B cell (primary cell): Measurements from ENCODE around the gene NFATC1. TPM values are rescaled to one million over a fixed set of nuclear protein-coding genes. Genes with fewer than 3 reads are reported as not detected.

Experiments used
- ATAC-seq: fragments of 200-7000 bp; cut with Tn5 transposase; one replicate; pipeline ENCODE4 v1.10.0; 2021; ENCODE audit warnings: low read depth, mild to moderate bottlenecking, moderate number of reproducible peaks, moderate library complexity
- CTCF ChIA-PET: fragments of 350-600 bp; sonication (Branson Sonifier 250); formaldehyde crosslinking; loops from one replicate; lab custom pipeline; 2021; ENCODE audit warnings: antibody characterized with exemption, inconsistent platforms; lab: Charles Lee
- POLR2A ChIA-PET: fragments of 350-600 bp; sonication (Branson Sonifier 250); formaldehyde crosslinking; loops from one replicate; lab custom pipeline; 2021; ENCODE audit warnings: antibody characterized with exemption; lab: Charles Lee
- DNase-seq: peaks from one replicate; pipeline ENCODE4 v3.0.0; 2013
- H2AFZ ChIP-seq: 2 replicates; pipeline ENCODE4 v1.6.1; 2012; ENCODE audit warnings: mild to moderate bottlenecking, low read depth, low read length; ENCODE audit not compliant: insufficient read depth, poor library complexity, severe bottlenecking
- H3K27ac ChIP-seq, 2 donors: 1 replicate in 1 of 2; 2 replicates in 1 of 2; pipeline ENCODE4 v1.5.1; 2012 to 2013; ENCODE audit warnings: low read length in 2 of 2, mild to moderate bottlenecking in 2 of 2, moderate library complexity in 1 of 2
- H3K27me3 ChIP-seq, 4 experiments: fragments of 200-600 bp in 1 of 4; sonication (generic) in 1 of 4; replicated peaks in 1 of 4; 1 replicate in 2 of 4; 2 replicates in 2 of 4; pipeline versions ENCODE4 v1.6.1 to v1.7.0; 2013 to 2016; ENCODE audit warnings: low read length in 3 of 4, mild to moderate bottlenecking in 2 of 4, mixed read lengths in 1 of 4, moderate library complexity in 1 of 4; ENCODE audit not compliant: insufficient read depth in 4 of 4, control insufficient read depth in 3 of 4; ENCODE audit errors: control extremely low read depth in 1 of 4
- H3K36me3 ChIP-seq, 2 experiments: replicated peaks in 1 of 2; 1 replicate in 1 of 2; 2 replicates in 1 of 2; pipeline versions ENCODE4 v1.6.1 to v1.7.1; 2013; ENCODE audit warnings: low read length in 1 of 2; ENCODE audit not compliant: insufficient read depth in 2 of 2, control insufficient read depth in 1 of 2; ENCODE audit errors: control extremely low read depth in 1 of 2, extremely low read depth in 1 of 2
- H3K4me1 ChIP-seq, 2 donors: fragments of 200-600 bp in 1 of 2; sonication (generic) in 1 of 2; 1 replicate in 1 of 2; 2 replicates in 1 of 2; pipeline versions ENCODE4 v1.5.1 to v1.6.1; 2013 to 2017; ENCODE audit warnings: low read length in 2 of 2; ENCODE audit not compliant: control insufficient read depth in 2 of 2, insufficient read depth in 2 of 2
- H3K4me2 ChIP-seq: replicated peaks from 2 replicates; pipeline ENCODE3; 2012; ENCODE audit warnings: mild to moderate bottlenecking, low read depth, low read length; ENCODE audit not compliant: poor library complexity, severe bottlenecking
- H3K4me3 ChIP-seq, 5 experiments: fragments of 200-600 bp in 1 of 5; sonication (generic) in 1 of 5; 1 replicate in 3 of 5; 2 replicates in 2 of 5; pipeline versions ENCODE4 v1.5.1 to v1.7.0; 2011 to 2016; ENCODE audit warnings: low read length in 4 of 5, mild to moderate bottlenecking in 4 of 5, low read depth in 2 of 5, control low read depth in 1 of 5, moderate library complexity in 1 of 5; ENCODE audit not compliant: insufficient read depth in 1 of 5; ENCODE audit errors: control extremely low read depth in 1 of 5, extremely low read depth in 1 of 5
- H3K79me2 ChIP-seq: fragments of 200-600 bp; sonication (generic); one replicate; pipeline ENCODE4 v1.6.0; 2016; ENCODE audit warnings: low read length; ENCODE audit not compliant: control insufficient read depth, insufficient read depth
- H3K9ac ChIP-seq: fragments of 200-600 bp; sonication (generic); 2 replicates; pipeline ENCODE4 v1.6.1; 2017; ENCODE audit warnings: mild to moderate bottlenecking, low read length, moderate library complexity
- H3K9me3 ChIP-seq, 3 donors: one replicate each; pipeline versions ENCODE4 v1.6.1 to v1.7.1; 2013; ENCODE audit warnings: low read length in 2 of 3; ENCODE audit not compliant: control insufficient read depth in 2 of 3, insufficient read depth in 1 of 3; ENCODE audit errors: control extremely low read depth in 1 of 3
- H4K20me1 ChIP-seq: 2 replicates; pipeline ENCODE4 v1.6.0; 2012; ENCODE audit warnings: mild to moderate bottlenecking, low read length; ENCODE audit not compliant: insufficient read depth, control insufficient read depth, poor library complexity, severe bottlenecking
- H3K27ac Mint-ChIP-seq: one replicate; pipeline ENCODE4 v1.8.0; 2021; ENCODE audit warnings: mixed read lengths
- H3K27me3 Mint-ChIP-seq: one replicate; pipeline ENCODE4 v1.8.0; 2021; ENCODE audit warnings: mixed read lengths
- H3K4me1 Mint-ChIP-seq: one replicate; pipeline ENCODE4 v1.8.0; 2021; ENCODE audit warnings: mixed read lengths
- H3K4me3 Mint-ChIP-seq: one replicate; pipeline ENCODE4 v1.8.0; 2021; ENCODE audit warnings: mixed read lengths
- H3K9me3 Mint-ChIP-seq: one replicate; pipeline ENCODE4 v1.8.0; 2022; ENCODE audit warnings: mixed read lengths; ENCODE audit not compliant: insufficient read depth
- EZH2 ChIP-seq: IDR thresholded peaks from 2 replicates; pipeline ENCODE4 v1.6.1; 2012; ENCODE audit warnings: borderline replicate concordance, low read depth, mild to moderate bottlenecking, moderate library complexity, low read length; ENCODE audit not compliant: insufficient read depth, poor library complexity, severe bottlenecking
- WGBS: methylation state at CpG from one replicate; pipeline ENCODE4 v1.1.5; 2013; ENCODE audit warnings: missing lambda C conversion rate; ENCODE audit not compliant: insufficient coverage; 5-methylcytosine and 5-hydroxymethylcytosine counted together
- intact Hi-C: fragments of 100-400 bp; cut with micrococcal nuclease; formaldehyde crosslinking; loops from one replicate; pipeline ENCODE4 v1.10.0; 2022
- polyA plus RNA-seq: library from polyadenylated mRNA; depleted of rRNA; stranded (reverse); fragments of >200 nt; gene quantifications from 2 replicates; pipeline ENCODE4 v1.2.3, GENCODE V29; 2012
- total RNA-seq, 2 donors: library from RNA; stranded (reverse); fragments of 120-200 nt in 1 of 2; gene quantifications; 1 replicate in 1 of 2; 2 replicates in 1 of 2; pipeline versions ENCODE4 v1.2.3 to v1.2.4, GENCODE V29; 2013 to 2022
- TF ChIP-seq, protein P1 (sequence below): fragments of 200-600 bp; IDR thresholded peaks from one replicate; pipeline ENCODE4 v1.8.0; 2022; ENCODE audit warnings: antibody characterized with exemption, mild to moderate bottlenecking

Gene NFATC1
- total and polyA plus RNA-seq, 2 donors (not counting 1 experiment from before 2014, with no cell fraction given) = 32.2 to 108 TPM

DNA sequence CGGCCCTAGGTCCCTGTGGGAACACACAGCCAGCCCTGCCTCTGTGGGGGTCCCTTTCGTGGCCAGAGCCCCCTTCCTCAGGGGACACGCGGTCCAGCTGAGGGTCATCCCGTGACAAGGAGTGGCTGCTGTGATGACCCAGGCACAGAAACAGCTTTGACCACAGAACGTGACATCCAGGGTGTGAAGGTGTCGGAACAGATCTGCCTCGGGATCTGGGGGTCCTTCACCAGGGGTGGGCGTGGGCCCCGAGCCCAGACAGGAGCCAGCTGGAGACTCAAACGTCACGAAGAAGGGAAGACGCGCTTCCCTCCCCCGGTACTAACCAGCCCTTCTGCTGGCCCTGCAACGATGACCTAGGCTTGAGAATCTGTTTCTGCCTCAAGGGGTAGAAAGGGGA lies 75.9 kb downstream of the NFATC1 start:
- Histone ChIP-seq H2AFZ (no peak overlapping the region), H3K27me3 (no peaks in the 10 kb centered on the region), H4K20me1 (peaks cover 11% of the 10 kb centered on the region), H3K27ac (no peak overlapping the region), H3K9ac (no peak overlapping the region), H3K9me3 (peaks cover 0 to 33% (median 0%) of the 10 kb centered on the region in 3 donors), H3K36me3 (peaks cover 1 to 60% of the 10 kb centered on the region in 2 experiments), H3K79me2 (peaks cover 46% of the 10 kb centered on the region), H3K4me1 (peaks cover 20% of the 10 kb centered on the region in 2 donors), H3K4me3 (no peak overlapping the region), H3K4me2 (no peak overlapping the region)
- Mint-ChIP-seq H3K4me3 (no peak overlapping the region), H3K9me3 (no peaks in the 10 kb centered on the region), H3K27ac (no peak overlapping the region), H3K27me3 (no peaks in the 10 kb centered on the region), H3K4me1 (peaks cover 17% of the 10 kb centered on the region)
- ATAC-seq (no peak), DNase-seq (no peak)
- ChIA-PET CTCF (interaction anchor here (0.7 kb wide), 1 partner anchor 52 kb away, joined by 3 read pairs; no protein-coding TSS in a partner anchor), POLR2A (no interaction called here)
- TF ChIP-seq, protein P1, sequence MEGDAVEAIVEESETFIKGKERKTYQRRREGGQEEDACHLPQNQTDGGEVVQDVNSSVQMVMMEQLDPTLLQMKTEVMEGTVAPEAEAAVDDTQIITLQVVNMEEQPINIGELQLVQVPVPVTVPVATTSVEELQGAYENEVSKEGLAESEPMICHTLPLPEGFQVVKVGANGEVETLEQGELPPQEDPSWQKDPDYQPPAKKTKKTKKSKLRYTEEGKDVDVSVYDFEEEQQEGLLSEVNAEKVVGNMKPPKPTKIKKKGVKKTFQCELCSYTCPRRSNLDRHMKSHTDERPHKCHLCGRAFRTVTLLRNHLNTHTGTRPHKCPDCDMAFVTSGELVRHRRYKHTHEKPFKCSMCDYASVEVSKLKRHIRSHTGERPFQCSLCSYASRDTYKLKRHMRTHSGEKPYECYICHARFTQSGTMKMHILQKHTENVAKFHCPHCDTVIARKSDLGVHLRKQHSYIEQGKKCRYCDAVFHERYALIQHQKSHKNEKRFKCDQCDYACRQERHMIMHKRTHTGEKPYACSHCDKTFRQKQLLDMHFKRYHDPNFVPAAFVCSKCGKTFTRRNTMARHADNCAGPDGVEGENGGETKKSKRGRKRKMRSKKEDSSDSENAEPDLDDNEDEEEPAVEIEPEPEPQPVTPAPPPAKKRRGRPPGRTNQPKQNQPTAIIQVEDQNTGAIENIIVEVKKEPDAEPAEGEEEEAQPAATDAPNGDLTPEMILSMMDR = no peak
- TF ChIP-seq EZH2 = no peak
- 98% methylated on average over 16 of the region's 16 CpGs for WGBS
- intact Hi-C loops = no loop called here

DNA sequence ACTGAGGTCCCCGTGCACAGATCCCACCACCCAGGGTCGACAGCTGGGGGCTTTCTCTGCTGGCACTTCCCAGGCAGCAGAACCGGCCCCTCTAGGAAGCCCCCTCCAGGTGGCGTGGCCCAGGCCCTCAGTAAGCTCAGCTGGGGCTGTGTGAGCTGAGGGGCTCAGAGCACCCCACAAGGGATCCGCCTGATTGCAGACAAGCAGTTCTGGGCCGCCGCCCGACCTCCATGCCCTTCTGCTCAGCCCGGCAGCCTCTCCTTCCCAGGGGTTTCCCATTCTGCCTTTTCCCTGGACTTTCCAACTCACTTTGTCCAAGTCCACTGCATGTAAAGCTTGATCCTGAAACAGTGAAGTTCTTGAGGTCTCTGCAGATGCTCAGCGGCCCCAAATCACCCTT lies 76.4 kb downstream of the NFATC1 start:
- no peak overlapping the region for H3K27ac ChIP-seq
- POLR2A ChIA-PET = no interaction called here
- H3K9me3 Mint-ChIP-seq = no peaks in the 10 kb centered on the region

More for the DNA sequence above, 76.4 kb downstream of the NFATC1 start:
- Histone ChIP-seq H3K4me3 (no peak overlapping the region), H2AFZ (no peak overlapping the region), H4K20me1 (peaks cover 11% of the 10 kb centered on the region), H3K9me3 (peaks cover 0 to 33% (median 0%) of the 10 kb centered on the region in 3 donors), H3K79me2 (peaks cover 43% of the 10 kb centered on the region), H3K4me1 (peaks cover 14% of the 10 kb centered on the region in 2 donors), H3K4me2 (no peak overlapping the region), H3K36me3 (peaks cover 1 to 66% of the 10 kb centered on the region in 2 experiments), H3K9ac (no peak overlapping the region), H3K27me3 (no peaks in the 10 kb centered on the region)
- peak overlapping the region; percentile 10 for H3K27ac Mint-ChIP-seq
- no peak overlapping the region for H3K4me3 Mint-ChIP-seq
- ATAC-seq (no peak), DNase-seq (no peak)
- CTCF ChIA-PET = no interaction called here
- 95% methylated on average over 10 of the region's 10 CpGs for WGBS
- no peaks in the 10 kb centered on the region for H3K27me3 Mint-ChIP-seq
- intact Hi-C loops = no loop called here
- TF ChIP-seq EZH2 = no peak
- H3K4me1 Mint-ChIP-seq = peaks cover 12% of the 10 kb centered on the region
